ENCODE measurements around the gene MAGEB2.

DNA sequence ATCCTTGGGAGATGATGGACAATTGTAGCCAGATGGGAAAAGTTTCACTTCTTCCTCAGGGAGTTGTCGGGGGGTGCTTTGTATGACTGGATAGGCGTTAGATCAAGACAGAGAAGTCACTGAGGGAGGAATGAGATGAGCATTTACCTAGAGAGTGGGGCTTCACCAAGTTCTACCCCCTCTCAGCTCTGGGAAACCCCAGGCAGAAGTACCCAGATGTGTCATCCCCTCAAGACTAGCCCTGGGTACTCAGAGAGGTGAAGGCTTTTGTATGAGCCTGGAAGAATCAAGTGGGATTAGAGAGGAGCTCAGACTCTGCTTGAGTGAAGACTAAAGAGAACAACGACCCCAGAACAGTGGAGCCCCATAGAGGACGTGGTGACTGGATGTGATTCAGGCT, 33.5 kb downstream of the MAGEB2 start:
- TF ChIP-seq, protein P1, sequence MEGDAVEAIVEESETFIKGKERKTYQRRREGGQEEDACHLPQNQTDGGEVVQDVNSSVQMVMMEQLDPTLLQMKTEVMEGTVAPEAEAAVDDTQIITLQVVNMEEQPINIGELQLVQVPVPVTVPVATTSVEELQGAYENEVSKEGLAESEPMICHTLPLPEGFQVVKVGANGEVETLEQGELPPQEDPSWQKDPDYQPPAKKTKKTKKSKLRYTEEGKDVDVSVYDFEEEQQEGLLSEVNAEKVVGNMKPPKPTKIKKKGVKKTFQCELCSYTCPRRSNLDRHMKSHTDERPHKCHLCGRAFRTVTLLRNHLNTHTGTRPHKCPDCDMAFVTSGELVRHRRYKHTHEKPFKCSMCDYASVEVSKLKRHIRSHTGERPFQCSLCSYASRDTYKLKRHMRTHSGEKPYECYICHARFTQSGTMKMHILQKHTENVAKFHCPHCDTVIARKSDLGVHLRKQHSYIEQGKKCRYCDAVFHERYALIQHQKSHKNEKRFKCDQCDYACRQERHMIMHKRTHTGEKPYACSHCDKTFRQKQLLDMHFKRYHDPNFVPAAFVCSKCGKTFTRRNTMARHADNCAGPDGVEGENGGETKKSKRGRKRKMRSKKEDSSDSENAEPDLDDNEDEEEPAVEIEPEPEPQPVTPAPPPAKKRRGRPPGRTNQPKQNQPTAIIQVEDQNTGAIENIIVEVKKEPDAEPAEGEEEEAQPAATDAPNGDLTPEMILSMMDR (IDR thresholded peaks at IDR 0.05) = no peak
- no peak for TF ChIP-seq EZH2 (IDR thresholded peaks at IDR 0.05)
